ENCODE data around the gene LRRC4B. TPM values are rescaled to one million over a fixed set of nuclear protein-coding genes. Genes with fewer than 3 reads are reported as not detected.
A peak's percentile ranks its signal among the peaks of the same experiment; 100 is the strongest.

The LRRC4B gene
- polyA plus RNA-seq, 1 donor (not counting 4 experiments of a cell fraction or from before 2014, with no cell fraction given): not detected

GRCh38 chr19:50542943-50543342 is 25.3 kb downstream of the LRRC4B start:
- dilution Hi-C loops (cut with MboI; ENCODE audit: extremely low pct_ligation_motif_present, low sequenced_read_pairs): no loop called here
- no peaks in the 10 kb centered on the region for H3K4me1 ChIP-seq (ENCODE audit: control insufficient read depth, extremely low read depth, insufficient read depth, low read length)
- no peaks in the 10 kb centered on the region for H3K36me3 ChIP-seq (ENCODE audit: control insufficient read depth in 2 of 2, extremely low read depth in 1 of 2, insufficient read depth in 2 of 2, low read length in 2 of 2)
- TF ChIP-seq EZH2 (IDR thresholded peaks at IDR 0.05; ENCODE audit: low read length) (no peak), CTCF (optimal IDR thresholded peaks at IDR 0.05 in 1 of 3, IDR thresholded peaks at IDR 0.05 in 1 of 3, conservative IDR thresholded peaks at IDR 0.05 in 1 of 3; ENCODE audit: extremely low read depth in 1 of 3, insufficient read depth in 2 of 3, low read length in 3 of 3) (no peak)
- DNase-seq (ENCODE audit: low read depth, low spot score) (no peak), FAIRE-seq (no peak)
- H3K9me3 ChIP-seq (ENCODE audit: control insufficient read depth, low read depth, low read length): no peaks in the 10 kb centered on the region
- H3K79me2 ChIP-seq (ENCODE audit: control insufficient read depth, insufficient read depth, low read length): no peaks in the 10 kb centered on the region
- no peak overlapping the region for H3K4me2 ChIP-seq (ENCODE audit: control insufficient read depth, extremely low read depth, insufficient read depth, low read depth, low read length)
- H3K9me1 ChIP-seq (ENCODE audit: control insufficient read depth, extremely low read depth, insufficient read depth, low read length): no peaks in the 10 kb centered on the region
- H2AFZ ChIP-seq (ENCODE audit: control insufficient read depth, low read length): no peak overlapping the region
- no peaks in the 10 kb centered on the region for H3K27me3 ChIP-seq (ENCODE audit: control insufficient read depth, extremely low read depth, insufficient read depth, low read length)
- no peak overlapping the region for H3K4me3 ChIP-seq (ENCODE audit: control insufficient read depth in 2 of 3, extremely low read depth in 1 of 3, insufficient read depth in 2 of 3, low read depth in 1 of 3, low read length in 3 of 3)
- H3K9ac ChIP-seq (ENCODE audit: control insufficient read depth, extremely low read depth, insufficient read depth, low read length): no peak overlapping the region
- H3K27ac ChIP-seq (ENCODE audit: control insufficient read depth, insufficient read depth, low read length): no peak overlapping the region
- no peaks in the 10 kb centered on the region for H4K20me1 ChIP-seq (ENCODE audit: control insufficient read depth, extremely low read depth, insufficient read depth, low read length)

- no peak overlapping the region for H3K27ac ChIP-seq (ENCODE audit: control insufficient read depth, insufficient read depth, low read length)
- no peak overlapping the region for H3K4me2 ChIP-seq (ENCODE audit: control insufficient read depth, extremely low read depth, insufficient read depth, low read depth, low read length)
- no peaks in the 10 kb centered on the region for H3K27me3 ChIP-seq (ENCODE audit: control insufficient read depth, extremely low read depth, insufficient read depth, low read length)
- DNase-seq (ENCODE audit: low read depth, low spot score): peak; percentile 1
- dilution Hi-C loops (cut with MboI; ENCODE audit: extremely low pct_ligation_motif_present, low sequenced_read_pairs): no loop called here
- no peak overlapping the region for H2AFZ ChIP-seq (ENCODE audit: control insufficient read depth, low read length)
- H3K9me3 ChIP-seq (ENCODE audit: control insufficient read depth, low read depth, low read length): no peaks in the 10 kb centered on the region
- no peak overlapping the region for H3K9ac ChIP-seq (ENCODE audit: control insufficient read depth, extremely low read depth, insufficient read depth, low read length)
- no peaks in the 10 kb centered on the region for H3K4me1 ChIP-seq (ENCODE audit: control insufficient read depth, extremely low read depth, insufficient read depth, low read length)
- no peaks in the 10 kb centered on the region for H3K79me2 ChIP-seq (ENCODE audit: control insufficient read depth, insufficient read depth, low read length)
- H3K4me3 ChIP-seq (ENCODE audit: control insufficient read depth in 2 of 3, extremely low read depth in 1 of 3, insufficient read depth in 2 of 3, low read depth in 1 of 3, low read length in 3 of 3): no peak overlapping the region
- H3K36me3 ChIP-seq (ENCODE audit: control insufficient read depth in 2 of 2, extremely low read depth in 1 of 2, insufficient read depth in 2 of 2, low read length in 2 of 2): no peaks in the 10 kb centered on the region
- FAIRE-seq: no peak
- H4K20me1 ChIP-seq (ENCODE audit: control insufficient read depth, extremely low read depth, insufficient read depth, low read length): no peaks in the 10 kb centered on the region
- no peaks in the 10 kb centered on the region for H3K9me1 ChIP-seq (ENCODE audit: control insufficient read depth, extremely low read depth, insufficient read depth, low read length)
- TF ChIP-seq EZH2 (IDR thresholded peaks at IDR 0.05; ENCODE audit: low read length) (no peak), CTCF (optimal IDR thresholded peaks at IDR 0.05 in 1 of 3, IDR thresholded peaks at IDR 0.05 in 1 of 3, conservative IDR thresholded peaks at IDR 0.05 in 1 of 3; ENCODE audit: extremely low read depth in 1 of 3, insufficient read depth in 2 of 3, low read length in 3 of 3) (peak; percentile 76 to 97 (median 94))
These were observed 30.4 kb downstream of the LRRC4B start for GRCh38 chr19:50537769-50538230.
